ENCODE measurements around the gene PITX3.

Gene PITX3

GRCh38 chr10:102245082-102245931, 4.0 kb upstream of the PITX3 start, which contains the start of gene GBF1:
TSS of gene GBF1 (plus strand) at chr10:102245532. CDS start at chr10:102258939, 13,407 bp downstream.
- peak within 1 kb of the TSS; percentile 99 for H3K4me3 ChIP-seq (replicated peaks; ENCODE audit: insufficient read depth, low read length)
- peaks cover 5% of the 10 kb centered on the region for H3K27me3 ChIP-seq (ENCODE audit: insufficient read depth, poor library complexity, severe bottlenecking)
- peak within 1 kb of the TSS; percentile 77 for H3K27ac ChIP-seq (replicated peaks)
- peak; percentile 52; the same call in 1 of the 2 replicates for TF ChIP-seq GABPA (IDR thresholded peaks at IDR 0.05; ENCODE audit: low read depth)
- peak; percentile 92 for TF ChIP-seq SPI1 (IDR thresholded peaks at IDR 0.05; ENCODE audit: borderline replicate concordance, low read depth)
- no peak for TF ChIP-seq REST (IDR thresholded peaks at IDR 0.05; ENCODE audit: insufficient replicate concordance, low read depth)
- TF ChIP-seq POLR2AphosphoS5 (IDR thresholded peaks at IDR 0.05; ENCODE audit: low read depth): peak; percentile 67; the same call in 1 of the 2 replicates
- TF ChIP-seq CTCF (IDR thresholded peaks at IDR 0.05; ENCODE audit: insufficient read depth, low read length): no peak
- DNase-seq (ENCODE audit: low read depth in 1 of 2, low spot score in 1 of 2): peak; percentile 97 to 99

- DNase-seq (ENCODE audit: low read depth in 1 of 2, low spot score in 1 of 2): no peak
- Histone ChIP-seq H3K27me3 (ENCODE audit: insufficient read depth, poor library complexity, severe bottlenecking) (peaks cover 15% of the 10 kb centered on the region), H3K4me3 (replicated peaks; ENCODE audit: insufficient read depth, low read length) (no peak overlapping the region), H3K27ac (replicated peaks) (no peak overlapping the region)
- TF ChIP-seq CTCF (IDR thresholded peaks at IDR 0.05; ENCODE audit: insufficient read depth, low read length): no peak
- TF ChIP-seq GABPA (IDR thresholded peaks at IDR 0.05; ENCODE audit: low read depth): no peak
- TF ChIP-seq POLR2AphosphoS5 (IDR thresholded peaks at IDR 0.05; ENCODE audit: low read depth): no peak
- TF ChIP-seq SPI1 (IDR thresholded peaks at IDR 0.05; ENCODE audit: borderline replicate concordance, low read depth): no peak
- TF ChIP-seq REST (IDR thresholded peaks at IDR 0.05; ENCODE audit: insufficient replicate concordance, low read depth): no peak
Measured at GRCh38 chr10:102243309-102243708, 2.0 kb upstream of the PITX3 start.

- no peak for TF ChIP-seq CTCF (IDR thresholded peaks at IDR 0.05; ENCODE audit: insufficient read depth, low read length)
- TF ChIP-seq REST (IDR thresholded peaks at IDR 0.05; ENCODE audit: insufficient replicate concordance, low read depth): no peak
- TF ChIP-seq POLR2AphosphoS5 (IDR thresholded peaks at IDR 0.05; ENCODE audit: low read depth): no peak
- TF ChIP-seq GABPA (IDR thresholded peaks at IDR 0.05; ENCODE audit: low read depth): no peak
- TF ChIP-seq SPI1 (IDR thresholded peaks at IDR 0.05; ENCODE audit: borderline replicate concordance, low read depth): no peak
- Histone ChIP-seq H3K4me3 (replicated peaks; ENCODE audit: insufficient read depth, low read length) (peak overlapping the region; percentile 55), H3K27ac (replicated peaks) (no peak overlapping the region), H3K27me3 (ENCODE audit: insufficient read depth, poor library complexity, severe bottlenecking) (peaks cover 15% of the 10 kb centered on the region)
- DNase-seq (ENCODE audit: low read depth in 1 of 2, low spot score in 1 of 2): no peak
Measured at GRCh38 chr10:102242118-102242485, 790 bp upstream of the PITX3 start.
